HUES48 (cell line): ENCODE measurements around the gene RNF125.

Experiments
- H3K27ac ChIP-seq: one replicate; pipeline ENCODE4 v1.7.0; 2013; ENCODE audit warnings: low read depth, low read length, inconsistent platforms
- H3K27me3 ChIP-seq: 2 replicates; pipeline ENCODE4 v1.6.1; 2013; ENCODE audit warnings: mild to moderate bottlenecking, low read length; ENCODE audit not compliant: control insufficient read depth, insufficient read depth
- H3K36me3 ChIP-seq: 2 replicates; pipeline ENCODE4 v1.6.1; 2013; ENCODE audit warnings: low read length; ENCODE audit not compliant: control insufficient read depth, insufficient read depth
- H3K4me1 ChIP-seq: 2 replicates; pipeline ENCODE4 v1.6.1; 2013; ENCODE audit warnings: mild to moderate bottlenecking, low read length; ENCODE audit not compliant: control insufficient read depth, insufficient read depth
- H3K4me3 ChIP-seq: 2 replicates; pipeline ENCODE4 v1.5.1; 2013; ENCODE audit warnings: mild to moderate bottlenecking, low read depth, low read length
- H3K9ac ChIP-seq: 2 replicates; pipeline ENCODE4 v1.6.1; 2013; ENCODE audit warnings: mild to moderate bottlenecking, low read depth, low read length, moderate library complexity
- H3K9me3 ChIP-seq: 2 replicates; pipeline ENCODE4 v1.6.1; 2013; ENCODE audit warnings: low read length; ENCODE audit not compliant: control insufficient read depth, insufficient read depth

The RNF125 gene

GRCh38 chr18:32112826-32113225 is 94.2 kb downstream of the RNF125 start:
- no peak overlapping the region for H3K27ac ChIP-seq
- H3K4me1 ChIP-seq = no peaks in the 10 kb centered on the region
- peaks cover 62% of the 10 kb centered on the region for H3K36me3 ChIP-seq
- H3K4me3 ChIP-seq = no peak overlapping the region
- H3K9ac ChIP-seq = no peak overlapping the region
- H3K27me3 ChIP-seq = no peaks in the 10 kb centered on the region
- no peaks in the 10 kb centered on the region for H3K9me3 ChIP-seq

GRCh38 chr18:32114293-32114942 is 95.8 kb downstream of the RNF125 start:
- Histone ChIP-seq H3K4me1 (no peaks in the 10 kb centered on the region), H3K9me3 (no peaks in the 10 kb centered on the region), H3K36me3 (peaks cover 68% of the 10 kb centered on the region), H3K4me3 (no peak overlapping the region), H3K27ac (no peak overlapping the region), H3K9ac (no peak overlapping the region), H3K27me3 (no peaks in the 10 kb centered on the region)

- Histone ChIP-seq H3K27ac (no peak overlapping the region), H3K36me3 (peaks cover 78% of the 10 kb centered on the region), H3K4me3 (no peak overlapping the region), H3K27me3 (no peaks in the 10 kb centered on the region), H3K9ac (no peak overlapping the region), H3K4me1 (no peaks in the 10 kb centered on the region), H3K9me3 (no peaks in the 10 kb centered on the region)
Observed at GRCh38 chr18:32122039-32122438, 103.4 kb downstream of the RNF125 start.
